Right lung (tissue), 5 donors: ENCODE data around the gene COG2. TPM values are rescaled to one million over a fixed set of nuclear protein-coding genes. Genes with fewer than 3 reads are reported as not detected.
A peak's percentile ranks its signal among the peaks of the same experiment; 100 is the strongest.
"Not testable (repeated sequence)": the region's sequence is repeated elsewhere in the genome, so short reads cannot be mapped to it uniquely, and the experiment has no call there.

Source experiments
- DNase-seq, 2 donors: peaks; one replicate each; pipeline ENCODE4 v3.0.0-alpha.2; 2013
- polyA plus RNA-seq, 5 donors: library from polyadenylated mRNA; unstranded; fragments of 120-200 nt; gene quantifications; one replicate each; pipeline versions ENCODE4 v1.2.1 to v1.2.3, GENCODE V29; 2013; ENCODE audit warnings: inconsistent platforms in 1 of 5, low replicate concordance in 1 of 5; ENCODE audit not compliant: insufficient read length in 5 of 5, insufficient read depth in 1 of 5

COG2 gene
- polyA plus RNA-seq, 5 donors = 27.2 to 31.3 (median 29.4) TPM

DNA sequence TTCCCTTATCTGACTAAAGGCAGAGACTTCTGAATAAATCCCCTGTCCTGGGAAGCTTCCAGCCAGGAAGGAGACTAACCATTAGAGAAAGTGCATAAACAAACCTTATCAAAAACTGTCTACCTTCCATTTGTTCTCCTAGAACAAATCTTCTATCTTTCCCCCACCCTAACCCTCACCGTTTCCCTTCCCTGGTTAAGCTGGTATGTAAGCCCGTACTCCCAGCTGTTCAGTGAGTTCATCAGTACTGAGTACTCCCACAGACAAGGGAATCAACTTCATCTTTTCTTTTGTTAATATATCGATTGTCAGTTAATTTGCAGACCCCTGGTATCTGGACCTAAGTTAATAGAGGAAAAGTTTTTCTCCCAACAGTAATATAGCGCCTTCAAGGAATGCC lies 20.1 kb upstream of the COG2 start:
- DNase-seq = no peak

DNA sequence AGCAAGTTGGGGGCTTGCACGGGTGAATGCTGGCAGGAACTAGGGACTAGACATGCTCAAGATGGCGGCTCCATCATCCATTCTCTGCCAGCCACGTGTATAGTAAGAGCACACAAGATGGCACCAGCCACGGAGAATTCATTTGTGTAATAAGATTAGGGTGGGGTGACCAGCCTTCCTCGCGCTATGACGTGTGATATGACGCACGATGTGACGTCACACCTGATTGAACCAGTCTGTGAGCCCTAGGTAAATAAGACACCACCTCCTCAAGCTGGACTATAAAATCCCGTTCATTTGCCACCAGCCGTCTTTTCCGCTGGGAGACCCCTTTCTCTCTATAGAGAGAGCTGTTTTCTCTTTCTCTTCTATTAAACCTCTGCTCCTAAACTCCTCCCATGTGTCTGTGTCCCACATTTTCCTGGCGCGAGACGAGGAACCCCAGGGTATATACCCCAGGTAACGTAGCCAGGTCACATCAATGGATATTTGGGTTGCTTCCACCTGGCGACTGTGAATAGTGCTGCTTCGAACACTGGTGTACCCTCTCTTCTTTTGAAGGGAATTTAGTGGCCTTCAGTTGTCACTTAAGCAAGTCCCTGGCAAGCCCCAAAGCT lies 18.1 kb upstream of the COG2 start:
- no peak for DNase-seq

GRCh38 chr1:230626232-230626631 lies 16.0 kb upstream of the COG2 start:
- no peak for DNase-seq

DNA sequence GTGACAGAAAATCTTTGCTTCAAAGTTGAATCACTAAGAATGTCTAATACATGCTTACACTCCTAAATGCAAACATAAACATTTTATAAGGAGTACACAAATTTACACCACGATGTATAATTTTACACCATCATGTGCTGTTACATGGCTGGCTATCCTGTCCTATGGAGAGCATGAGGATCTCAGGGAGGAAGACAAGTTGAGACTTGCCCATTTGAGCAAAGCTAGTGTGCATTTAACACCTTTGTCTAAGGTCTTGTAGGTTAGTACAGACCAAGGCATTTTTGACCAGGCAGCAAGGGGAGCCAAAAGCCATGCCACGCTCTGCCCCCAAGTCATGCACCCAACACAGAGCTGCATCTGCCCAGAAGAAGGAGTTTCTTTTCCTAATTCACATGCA lies 14.5 kb upstream of the COG2 start:
- no peak for DNase-seq

- no peak for DNase-seq
Observed at GRCh38 chr1:230629511-230629910, 12.8 kb upstream of the COG2 start.

GRCh38 chr1:230631477-230631876 lies 10.8 kb upstream of the COG2 start:
- DNase-seq = no peak

DNA sequence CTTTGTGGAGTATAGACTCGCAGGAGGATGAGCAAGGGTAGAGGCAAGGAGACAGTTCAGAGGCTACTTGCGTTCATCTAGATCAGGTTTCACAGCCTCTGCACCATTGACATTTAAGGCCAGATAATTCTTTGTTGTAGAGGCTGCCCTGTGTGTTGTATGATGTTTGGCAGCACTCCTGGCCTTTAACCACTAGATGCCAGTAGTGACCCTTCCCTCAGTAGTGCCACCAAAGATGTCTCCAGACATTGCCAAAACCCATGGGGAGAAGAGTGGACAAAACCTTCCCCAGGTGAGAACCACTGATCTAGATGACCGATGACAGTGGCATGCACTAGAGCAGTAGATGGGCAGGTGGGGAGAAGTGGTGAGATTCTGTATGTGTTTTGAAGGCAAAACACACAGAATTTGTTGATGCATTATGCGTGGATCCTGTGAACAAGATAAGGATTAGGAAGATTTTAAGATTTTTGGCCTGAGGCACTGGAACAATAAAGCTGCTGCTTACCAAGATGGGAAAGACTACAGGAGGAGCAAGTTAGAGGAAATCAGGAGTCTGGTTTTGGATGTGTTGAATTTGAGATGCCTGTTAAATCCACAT lies 9.9 kb upstream of the COG2 start:
- DNase-seq = peak in 1 of 2 donors; percentile 15

DNA sequence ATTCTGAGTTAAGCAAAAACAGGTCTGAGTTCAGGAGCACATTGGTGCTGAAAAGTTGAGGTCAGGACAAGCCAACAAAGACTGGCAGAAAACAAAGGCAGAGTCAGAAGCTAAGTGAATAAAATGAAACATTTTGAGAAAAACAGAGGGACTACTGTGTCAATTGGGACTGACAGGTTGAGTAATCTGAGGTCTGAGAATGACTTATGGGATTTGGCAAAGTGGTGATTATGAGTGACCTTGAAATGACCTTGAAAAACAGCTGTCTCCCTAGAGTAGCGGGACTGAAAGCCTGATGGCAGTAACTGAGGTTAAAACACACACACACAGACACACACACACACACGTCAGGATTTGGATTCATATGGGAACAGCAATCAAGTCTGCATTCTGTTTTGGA lies 8.8 kb upstream of the COG2 start:
- no peak for DNase-seq

DNA sequence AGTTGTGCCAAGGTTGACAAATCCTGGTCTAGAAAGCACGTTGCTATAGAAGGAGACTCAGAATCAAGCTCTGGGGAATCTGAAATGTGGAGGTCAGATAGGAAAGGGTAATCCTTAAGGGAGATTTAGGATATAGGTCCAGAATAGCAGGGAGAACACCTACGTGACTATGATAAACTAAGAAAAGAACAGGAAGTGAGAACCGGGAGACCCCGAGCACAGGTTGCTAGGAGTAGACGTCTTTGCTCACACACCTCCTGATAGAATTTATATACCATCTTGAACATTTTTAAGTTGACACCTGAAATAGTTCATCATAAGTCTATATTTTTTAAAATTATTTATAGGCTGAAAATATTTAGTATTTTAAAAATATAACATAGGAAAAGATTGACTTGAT lies 7.9 kb upstream of the COG2 start:
- DNase-seq = no peak

DNA sequence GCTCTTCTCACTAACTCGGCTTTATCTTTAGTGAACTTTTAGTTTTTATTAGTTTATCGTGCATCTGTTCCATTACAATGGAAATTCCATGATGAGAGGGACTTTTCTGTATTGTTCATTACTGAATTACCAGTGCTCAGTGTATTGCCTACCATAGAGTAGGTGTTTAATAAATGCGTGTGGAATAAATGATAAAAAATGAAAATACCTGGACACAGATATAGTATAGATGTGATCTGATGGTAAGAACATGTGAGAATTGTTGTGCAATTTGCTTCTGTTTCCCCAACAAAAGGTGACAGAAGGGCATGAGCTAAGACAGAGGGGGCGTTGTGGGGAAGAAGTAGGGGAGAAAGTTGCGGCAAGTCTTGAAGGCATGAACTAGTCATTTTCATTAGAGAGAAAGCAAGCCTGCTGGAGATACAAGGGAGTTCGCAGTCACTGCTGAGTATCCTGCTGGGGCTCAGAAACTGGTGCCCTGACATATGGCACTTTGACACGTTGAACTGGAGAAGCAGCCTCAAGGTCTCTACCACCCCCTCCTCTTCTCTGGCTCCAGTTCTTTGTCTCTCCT lies 5.6 kb upstream of the COG2 start:
- no peak for DNase-seq

DNA sequence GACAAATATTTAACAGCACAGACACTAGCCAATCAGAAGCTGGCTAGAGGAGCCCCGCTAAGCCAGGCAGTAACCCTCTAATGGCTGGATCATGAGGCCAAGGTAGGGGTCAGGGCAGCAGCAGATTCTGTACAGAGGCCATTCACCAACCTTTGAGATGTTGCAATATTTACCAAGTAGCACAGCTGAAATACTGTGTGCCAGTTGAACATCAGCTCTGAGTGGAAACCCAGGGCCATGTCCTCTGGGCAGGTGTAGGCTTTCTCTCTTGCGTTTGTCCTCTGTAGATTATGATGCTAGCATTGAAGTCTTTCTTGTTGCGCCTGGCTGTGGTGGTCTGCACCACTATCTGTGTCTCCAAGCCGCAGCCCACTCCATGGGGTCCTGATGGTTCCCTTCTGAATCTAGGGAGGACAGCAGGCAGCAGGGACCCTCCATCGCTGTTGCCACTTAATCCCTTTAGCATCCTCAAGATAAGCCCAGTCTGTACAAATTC lies 2.5 kb upstream of the COG2 start:
- no peak for DNase-seq

DNA sequence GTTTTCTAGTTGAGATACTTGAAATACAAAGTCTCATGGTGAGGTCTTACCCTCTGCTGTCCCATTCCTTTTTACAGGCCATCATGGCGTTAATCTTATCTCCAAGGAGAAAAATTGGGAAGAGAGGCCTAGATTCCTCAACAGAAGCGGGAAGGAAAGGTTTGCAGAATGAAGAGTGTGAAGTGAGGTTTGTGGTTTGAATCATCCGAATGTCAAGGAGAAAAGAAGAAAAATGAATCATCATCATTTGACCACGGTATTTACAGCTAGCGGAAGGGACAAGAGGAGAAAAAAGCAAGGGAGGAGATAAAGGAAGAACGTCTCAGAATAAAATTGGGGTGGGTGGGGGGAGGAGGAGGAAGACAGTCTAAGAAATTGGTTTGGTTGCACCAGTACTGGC lies 935 bp upstream of the COG2 start:
- no peak for DNase-seq

DNA sequence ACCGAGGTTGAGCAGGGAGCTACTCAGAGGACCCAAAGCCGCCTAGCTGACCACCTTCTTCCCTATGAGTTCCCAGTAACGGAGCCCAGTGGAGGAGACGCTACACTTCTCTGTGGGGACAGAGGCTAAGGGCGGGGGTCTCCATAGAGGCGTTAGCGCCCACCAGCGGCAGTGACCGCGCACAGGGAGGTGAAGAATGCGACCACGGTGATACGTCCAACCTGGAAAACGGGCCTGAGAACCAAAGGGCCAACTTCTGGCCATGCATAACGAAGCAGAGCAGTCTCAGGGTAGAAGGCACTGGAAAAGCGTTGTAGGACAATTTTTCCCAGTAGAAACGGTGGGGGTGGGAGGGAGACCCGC lies 400 bp upstream of the COG2 start:
- DNase-seq = no peak

DNA sequence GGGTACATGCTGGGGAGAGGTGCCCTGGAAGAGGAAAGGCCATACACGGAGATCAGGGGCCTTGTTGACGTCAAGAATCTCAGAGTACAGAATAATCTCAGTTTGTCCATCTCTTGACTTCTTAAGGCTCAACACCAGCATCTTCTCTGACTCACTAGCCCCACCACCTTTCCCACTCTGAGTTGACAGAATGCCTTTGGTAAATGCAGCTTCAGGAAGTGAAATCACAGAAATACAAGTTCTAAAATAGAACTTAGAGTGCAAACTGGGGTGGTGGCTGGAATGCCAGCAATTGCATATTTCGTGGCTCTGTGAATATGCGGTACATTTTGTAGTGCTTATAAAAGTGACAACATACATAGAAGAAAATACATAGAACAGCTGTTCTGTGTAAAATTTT lies 1.6 kb downstream of the COG2 start:
- no peak for DNase-seq

GRCh38 chr1:230646710-230647302 lies 4.5 kb downstream of the COG2 start:
- no peak for DNase-seq

DNA sequence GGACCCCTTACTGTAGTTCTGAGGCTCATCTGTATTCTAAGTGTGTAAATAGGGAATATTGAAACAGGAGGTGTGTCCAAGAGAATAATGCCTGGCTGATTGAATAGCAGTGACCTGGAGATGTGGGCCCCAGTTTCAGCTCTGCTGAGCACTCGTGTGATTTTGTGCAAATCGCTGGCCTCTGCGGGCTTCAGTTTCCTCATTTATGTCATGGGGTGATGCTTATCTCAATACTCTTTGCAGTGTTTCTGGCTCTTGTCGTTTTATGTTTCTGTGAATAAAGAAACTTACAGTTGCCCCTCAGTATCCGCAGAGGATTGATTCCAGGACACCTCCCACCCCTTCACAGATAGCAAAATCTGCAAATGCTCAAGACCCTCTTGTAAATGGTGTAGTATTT lies 5.0 kb downstream of the COG2 start:
- DNase-seq = no peak

DNA sequence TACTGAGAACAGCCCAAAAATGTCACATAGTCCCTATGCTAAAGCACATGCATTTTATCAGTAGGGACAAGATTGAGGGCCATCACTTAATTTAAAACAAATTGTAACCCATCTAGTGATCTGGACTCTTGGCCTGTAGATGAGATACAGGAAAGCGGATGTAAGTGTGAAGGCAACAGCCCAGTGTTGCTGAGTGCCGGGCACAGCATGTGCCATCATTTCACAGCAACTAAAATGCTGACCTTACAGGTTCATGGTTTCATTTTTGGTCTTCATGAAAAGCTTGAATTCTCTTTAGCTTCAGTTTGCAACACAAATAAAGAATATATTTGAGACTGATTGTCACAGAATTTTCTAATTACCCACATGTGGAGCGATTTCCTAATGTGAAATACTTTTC lies 5.8 kb downstream of the COG2 start:
- no peak for DNase-seq

GRCh38 chr1:230650300-230650699 lies 8.0 kb downstream of the COG2 start:
- no peak for DNase-seq

DNA sequence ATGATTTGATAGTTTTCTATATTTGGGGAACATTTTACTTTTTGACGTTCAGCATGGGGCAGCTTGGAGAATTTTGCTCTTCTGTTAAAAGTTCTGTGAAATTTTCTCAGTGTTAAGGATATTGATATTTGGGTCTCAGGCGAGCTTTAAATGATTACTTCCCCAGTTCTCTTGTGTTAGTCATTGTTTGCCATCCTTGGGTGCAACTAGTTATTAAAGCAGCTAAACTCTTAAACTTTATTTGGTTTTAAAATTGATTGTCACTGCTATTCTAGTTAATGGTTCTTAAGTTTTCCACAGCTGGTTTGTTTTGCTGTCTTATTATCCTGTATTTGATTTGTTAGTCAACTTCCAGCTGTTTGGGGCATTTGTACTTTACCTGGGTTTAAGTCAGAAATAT lies 9.0 kb downstream of the COG2 start:
- DNase-seq = no peak

DNA sequence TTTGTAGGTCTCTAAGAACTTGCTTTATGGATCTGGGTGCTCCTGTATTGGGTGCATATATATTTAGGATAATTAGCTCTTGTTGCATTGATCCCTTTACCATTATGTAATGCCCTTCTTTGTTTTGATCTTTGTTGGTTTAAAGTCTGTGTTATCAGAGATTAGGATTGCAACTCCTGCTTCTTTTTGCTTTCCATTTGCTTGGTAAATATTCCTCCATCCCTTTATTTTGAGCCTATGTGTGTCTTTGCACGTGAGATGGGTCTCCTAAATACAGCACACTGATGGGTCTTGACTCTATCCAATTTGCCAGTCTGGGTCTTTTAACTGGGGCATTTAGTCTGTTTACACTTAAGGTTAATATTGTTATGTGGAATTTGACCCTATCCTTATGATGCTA lies 14.4 kb downstream of the COG2 start:
- DNase-seq = not testable (repeated sequence)

DNA sequence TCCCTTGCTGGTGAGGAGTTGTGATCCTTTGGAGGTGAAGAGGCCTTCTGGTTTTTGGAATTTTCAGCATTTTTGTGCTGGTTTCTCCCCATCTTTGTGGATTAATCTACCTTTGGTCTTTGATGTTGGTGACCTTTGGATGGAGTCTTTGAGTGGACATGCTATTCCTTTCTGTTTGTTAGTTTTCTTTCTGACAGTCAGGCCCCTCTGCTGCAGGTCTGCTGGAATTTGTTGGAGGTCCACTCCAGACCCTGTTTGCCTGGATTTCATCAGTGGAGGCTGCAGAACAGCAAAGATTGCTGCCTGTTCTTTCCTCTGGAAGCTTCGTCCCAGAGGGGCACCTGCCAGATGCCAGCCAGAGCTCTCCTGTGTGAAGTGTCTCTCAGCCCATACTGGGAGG lies 15.8 kb downstream of the COG2 start:
- not testable (repeated sequence) for DNase-seq

GRCh38 chr1:230658691-230659090 lies 16.4 kb downstream of the COG2 start:
- DNase-seq = no peak

DNA sequence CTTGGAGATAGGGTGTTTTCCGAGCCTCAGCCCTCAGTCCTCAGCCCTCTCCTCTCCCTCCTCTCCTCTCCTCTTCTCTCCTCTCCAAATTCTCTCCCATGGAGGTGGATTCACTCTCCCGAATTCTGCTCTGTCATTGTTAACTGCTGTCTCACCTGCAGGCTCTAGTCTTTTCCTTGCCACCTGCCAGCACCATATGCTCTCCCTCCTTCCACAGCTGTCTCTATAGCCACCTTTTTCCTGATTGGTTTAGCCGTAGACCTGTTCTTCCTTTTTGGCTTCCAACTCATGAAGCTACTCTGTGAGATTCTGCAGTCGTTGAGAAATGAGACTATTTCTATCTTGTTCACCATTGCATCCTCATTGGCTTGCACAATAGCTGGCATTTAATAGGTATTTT lies 19.7 kb downstream of the COG2 start:
- no peak for DNase-seq
